Measurements from ENCODE around the gene ZNF487. TPM values are rescaled to one million over a fixed set of nuclear protein-coding genes. Genes with fewer than 3 reads are reported as not detected.

ZNF487 gene
- total RNA-seq, 2 experiments from 2014 or later = 6.1 TPM

DNA sequence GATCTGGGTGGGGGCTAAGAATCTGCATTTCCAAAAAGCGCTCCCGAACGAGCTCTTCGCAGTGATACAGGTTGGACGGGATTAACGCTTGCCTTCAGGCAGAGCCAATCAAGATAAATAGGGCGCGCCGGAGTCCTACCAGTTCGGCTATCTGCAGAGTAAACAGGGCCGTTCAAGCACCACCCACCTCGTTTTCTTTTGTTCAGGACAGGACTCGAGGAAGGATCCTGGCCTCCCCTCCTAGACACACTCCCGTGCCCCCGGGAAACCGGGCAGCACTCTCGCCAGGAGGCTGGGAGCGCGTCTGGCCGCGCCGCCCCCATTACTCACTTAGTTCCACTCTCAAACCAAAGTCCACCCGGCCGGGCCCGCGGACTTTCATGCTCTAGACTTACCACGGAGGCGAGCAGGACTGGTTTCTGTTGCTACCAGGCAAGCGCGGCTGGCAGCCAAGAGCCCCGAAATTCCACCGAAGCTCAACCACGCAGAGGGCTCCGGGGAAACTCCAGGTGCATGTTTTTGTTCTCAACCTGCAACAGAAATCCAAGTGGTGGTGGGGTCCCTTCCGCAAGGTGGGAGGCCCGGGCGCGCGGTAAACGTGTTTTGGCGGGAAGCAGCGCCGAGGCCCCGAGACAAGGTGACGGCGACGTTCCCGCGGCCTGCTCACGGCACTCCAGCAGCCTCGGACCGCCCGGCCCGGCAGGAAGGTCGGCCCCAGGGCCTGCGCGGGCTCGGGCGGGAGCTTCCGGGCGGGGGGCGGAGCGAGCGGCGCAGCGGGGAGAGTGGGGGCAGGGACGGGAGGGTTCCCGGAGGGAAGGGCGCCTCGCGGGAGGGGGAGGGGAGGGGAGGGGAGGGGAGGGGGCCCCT, 40.6 kb upstream of the ZNF487 start:
- DNase-seq = peak; percentile 81
- H3K27ac Mint-ChIP-seq = peak overlapping the region; percentile 88
- H3K27me3 Mint-ChIP-seq = no peaks in the 10 kb centered on the region
- H3K4me3 Mint-ChIP-seq = peak overlapping the region; percentile 91
- peaks cover 76% of the 10 kb centered on the region for H3K4me1 Mint-ChIP-seq
- H3K36me3 Mint-ChIP-seq (ENCODE audit: low read depth) = peaks cover 88% of the 10 kb centered on the region
- POLR2A ChIA-PET = interaction anchor here (0.6 to 8.1 kb wide), 27 partner anchors 8 to 276 kb away, joined by 3 to 192 read pairs (median 5); partner anchors contain the start of genes CSGALNACT2, HNRNPF, ZNF239 and ZNF487
- CTCF ChIA-PET = interaction anchor here (0.8 to 3.7 kb wide), 8 partner anchors 7 to 103 kb away, joined by 3 to 11 read pairs (median 4); partner anchors contain the start of gene HNRNPF
- no peaks in the 10 kb centered on the region for H3K9me3 Mint-ChIP-seq

DNA sequence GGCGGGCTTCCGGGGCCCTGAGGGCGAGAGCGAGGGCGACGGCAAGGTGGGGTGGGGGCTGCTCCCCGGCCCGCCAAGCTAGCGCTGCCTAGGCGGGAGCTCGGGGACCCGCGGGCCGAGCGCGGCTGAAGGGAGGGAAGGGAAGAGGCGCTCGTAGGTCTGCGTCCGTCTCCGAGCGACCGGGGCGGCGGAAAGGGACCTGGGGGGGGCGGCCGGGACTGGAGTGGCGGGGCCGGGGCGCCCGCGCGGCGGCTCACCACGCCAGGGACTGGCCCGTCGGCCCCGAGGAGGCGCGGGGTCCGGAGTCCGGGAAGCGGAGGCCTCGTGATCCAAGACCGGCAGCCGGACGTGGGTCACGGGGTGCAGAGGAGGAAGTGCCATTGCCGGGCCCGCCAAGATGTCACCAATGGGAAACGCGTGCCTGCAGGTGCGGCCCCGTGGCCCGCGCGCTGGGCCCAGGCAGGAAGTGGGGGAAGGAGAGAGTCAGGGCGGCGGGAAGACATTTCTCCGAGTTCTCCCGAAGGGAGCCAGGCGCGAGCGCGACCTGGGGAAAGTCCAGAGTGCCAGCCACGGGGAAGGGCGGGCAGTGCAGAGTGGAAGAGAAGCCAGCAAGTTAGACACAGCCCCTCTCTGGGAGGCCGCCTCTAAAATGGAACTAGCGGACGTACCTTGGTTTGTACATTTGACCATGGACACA, 39.8 kb upstream of the ZNF487 start:
- ChIA-PET POLR2A (interaction anchor here (0.6 to 8.1 kb wide), 21 partner anchors 8 to 277 kb away, joined by 3 to 192 read pairs (median 6); partner anchors contain the start of genes CSGALNACT2, HNRNPF, ZNF239 and ZNF487), CTCF (interaction anchor here (1.0 to 3.7 kb wide), 4 partner anchors 11 to 104 kb away, joined by 3 to 11 read pairs (median 7); partner anchors contain the start of gene HNRNPF)
- H3K4me3 Mint-ChIP-seq = peak overlapping the region; percentile 90
- H3K4me1 Mint-ChIP-seq = peaks cover 76% of the 10 kb centered on the region
- peaks cover 87% of the 10 kb centered on the region for H3K36me3 Mint-ChIP-seq (ENCODE audit: low read depth)
- H3K9me3 Mint-ChIP-seq = no peaks in the 10 kb centered on the region
- peak; percentile 89 for DNase-seq
- no peaks in the 10 kb centered on the region for H3K27me3 Mint-ChIP-seq
- H3K27ac Mint-ChIP-seq = peak overlapping the region; percentile 93

DNA sequence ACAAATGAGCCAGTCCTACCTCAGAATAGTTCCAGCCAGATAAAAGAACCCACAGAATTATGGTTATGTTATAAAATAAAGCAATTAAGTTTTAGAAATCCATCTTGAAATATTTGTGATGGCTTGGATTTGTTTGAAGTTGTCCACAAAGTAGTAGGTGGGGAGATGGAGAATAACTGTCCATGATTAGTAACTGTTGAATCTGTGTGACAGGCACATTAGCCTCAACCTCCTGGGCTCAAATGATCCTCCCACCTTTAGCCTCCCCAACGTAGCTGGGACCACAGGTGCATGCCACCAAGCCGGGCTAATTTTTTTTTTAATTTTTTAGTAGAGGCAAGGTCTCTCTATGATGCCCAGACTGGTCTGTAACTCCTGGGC, 38.0 kb upstream of the ZNF487 start:
- DNase-seq = no peak
- H3K27me3 Mint-ChIP-seq = no peaks in the 10 kb centered on the region
- POLR2A ChIA-PET = interaction anchor here (0.8 to 8.1 kb wide), 8 partner anchors 8 to 260 kb away, joined by 3 to 192 read pairs (median 34); partner anchors contain the start of genes CSGALNACT2, HNRNPF and ZNF487
- H3K4me1 Mint-ChIP-seq = peaks cover 74% of the 10 kb centered on the region
- H3K36me3 Mint-ChIP-seq (ENCODE audit: low read depth) = peaks cover 86% of the 10 kb centered on the region
- peak overlapping the region; percentile 90 for H3K4me3 Mint-ChIP-seq
- CTCF ChIA-PET = interaction anchor here (1.0 to 1.5 kb wide), 3 partner anchors 9 to 62 kb away, joined by 4 to 6 read pairs (median 4); no protein-coding TSS in a partner anchor
- H3K27ac Mint-ChIP-seq = peak overlapping the region; percentile 93
- H3K9me3 Mint-ChIP-seq = no peaks in the 10 kb centered on the region

DNA sequence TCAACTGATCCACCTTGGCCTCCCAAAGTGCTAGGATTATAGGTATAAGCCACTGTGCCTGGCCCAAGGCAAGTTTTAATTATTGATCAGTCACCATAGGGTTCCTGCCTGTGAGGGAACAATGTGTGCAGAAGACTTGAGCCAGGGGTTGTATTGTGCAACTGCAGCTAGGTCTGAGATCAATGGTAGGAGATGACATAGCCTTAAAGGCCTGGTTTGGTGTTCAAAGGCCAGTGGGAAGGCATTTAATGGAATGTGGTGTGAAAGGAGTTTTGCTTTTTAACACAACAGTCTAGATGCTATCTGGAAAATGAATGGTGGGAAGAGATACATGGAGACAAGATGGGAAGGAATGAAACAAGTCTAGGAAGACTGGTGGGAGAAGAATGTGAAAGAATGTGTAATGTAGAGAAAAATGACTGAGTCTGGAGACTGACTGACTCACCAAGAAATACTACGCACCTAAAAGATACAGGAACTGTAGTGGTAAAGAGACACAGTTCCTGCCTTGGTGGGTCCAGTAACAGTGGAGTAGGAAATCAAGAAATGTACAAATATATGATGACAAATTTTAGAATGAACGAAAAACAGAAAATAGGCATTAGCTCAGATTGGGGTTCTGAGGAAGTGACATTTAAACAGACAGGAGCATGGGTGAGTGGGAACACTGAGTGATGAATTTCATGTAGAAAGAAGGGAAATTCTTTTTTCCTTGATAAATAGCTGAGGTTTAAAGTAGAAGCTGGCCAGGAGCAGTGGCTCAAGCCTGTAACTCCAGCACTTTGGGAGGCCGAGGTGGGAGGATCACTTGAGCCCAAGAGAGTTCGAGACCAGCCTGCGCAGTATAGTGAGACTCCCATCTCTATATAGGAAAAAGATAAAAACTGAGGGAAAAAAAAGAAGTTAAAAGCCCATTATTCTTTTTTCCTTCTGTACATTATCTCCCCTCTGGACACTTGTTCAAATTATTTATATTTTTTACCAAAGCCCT, 37.3 kb upstream of the ZNF487 start:
- ChIA-PET CTCF (interaction anchor here (0.7 to 1.6 kb wide), 6 partner anchors 8 to 62 kb away, joined by 3 to 5 read pairs (median 4); no protein-coding TSS in a partner anchor), POLR2A (interaction anchor here (0.8 to 8.1 kb wide), 10 partner anchors 7 to 261 kb away, joined by 3 to 192 read pairs (median 16); partner anchors contain the start of genes CSGALNACT2, HNRNPF and ZNF487)
- no peaks in the 10 kb centered on the region for H3K27me3 Mint-ChIP-seq
- DNase-seq = no peak
- H3K27ac Mint-ChIP-seq = peak overlapping the region; percentile 93
- H3K36me3 Mint-ChIP-seq (ENCODE audit: low read depth) = peaks cover 86% of the 10 kb centered on the region
- H3K9me3 Mint-ChIP-seq = no peaks in the 10 kb centered on the region
- peak overlapping the region; percentile 61 for H3K4me3 Mint-ChIP-seq
- H3K4me1 Mint-ChIP-seq = peaks cover 72% of the 10 kb centered on the region

DNA sequence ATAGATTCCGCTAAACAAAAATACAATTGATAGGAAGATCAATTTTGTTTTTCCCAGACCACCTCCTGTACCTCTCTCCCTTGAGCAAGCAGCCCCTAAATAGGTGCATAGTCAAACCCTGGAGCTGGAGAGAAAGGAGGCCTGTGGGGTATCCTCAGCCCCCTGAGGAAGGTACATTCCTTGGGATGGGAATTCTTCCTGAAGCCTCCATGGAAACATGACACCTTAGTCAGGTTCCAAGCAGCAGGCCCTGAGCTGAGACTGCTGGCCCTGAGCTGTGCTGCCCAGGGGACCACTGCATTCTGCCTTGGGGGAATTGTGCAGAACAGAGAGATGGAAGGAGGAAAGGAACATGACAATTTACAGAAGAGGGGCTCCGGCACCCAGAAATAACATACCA, 35.3 kb upstream of the ZNF487 start:
- H3K36me3 Mint-ChIP-seq (ENCODE audit: low read depth) = peaks cover 86% of the 10 kb centered on the region
- ChIA-PET POLR2A (interaction anchor here (0.7 to 7.6 kb wide), 7 partner anchors 11 to 263 kb away, joined by 4 to 136 read pairs (median 6); partner anchors contain the start of genes CSGALNACT2, HNRNPF and ZNF487), CTCF (interaction anchor here (1.5 to 1.6 kb wide), 3 partner anchors 8 to 60 kb away, joined by 4 to 5 read pairs (median 5); no protein-coding TSS in a partner anchor)
- DNase-seq = no peak
- peak overlapping the region; percentile 93 for H3K27ac Mint-ChIP-seq
- peak overlapping the region; percentile 86 for H3K4me3 Mint-ChIP-seq
- peaks cover 62% of the 10 kb centered on the region for H3K4me1 Mint-ChIP-seq
- no peaks in the 10 kb centered on the region for H3K9me3 Mint-ChIP-seq
- H3K27me3 Mint-ChIP-seq = no peaks in the 10 kb centered on the region

DNA sequence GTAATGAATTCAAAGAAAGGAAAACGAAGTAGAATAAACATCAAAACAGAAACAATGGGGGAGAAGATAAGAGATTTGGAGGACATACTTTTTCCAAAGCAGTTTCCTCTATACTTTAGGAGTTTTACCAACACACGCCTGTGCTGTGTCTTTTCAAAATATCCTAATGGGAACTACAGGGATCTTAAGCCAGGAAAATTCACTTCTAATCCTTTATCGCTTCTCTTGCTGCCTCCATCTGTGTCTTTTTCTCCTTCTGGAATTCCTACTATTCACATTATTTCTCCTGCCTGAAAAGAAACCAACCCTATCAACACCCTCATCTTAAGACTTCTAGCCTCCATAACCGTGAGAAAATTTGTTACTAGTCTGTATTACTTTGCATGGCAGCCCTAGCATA, 34.7 kb upstream of the ZNF487 start:
- CTCF ChIA-PET = no interaction called here
- H3K9me3 Mint-ChIP-seq = no peaks in the 10 kb centered on the region
- no peaks in the 10 kb centered on the region for H3K27me3 Mint-ChIP-seq
- no peak for DNase-seq
- peak overlapping the region; percentile 93 for H3K27ac Mint-ChIP-seq
- POLR2A ChIA-PET = interaction anchor here (0.7 to 1.5 kb wide), 3 partner anchors 16 to 34 kb away, joined by 4 to 6 read pairs (median 6); partner anchors contain the start of gene ZNF487
- peak overlapping the region; percentile 86 for H3K4me3 Mint-ChIP-seq
- H3K4me1 Mint-ChIP-seq = peaks cover 62% of the 10 kb centered on the region
- peaks cover 85% of the 10 kb centered on the region for H3K36me3 Mint-ChIP-seq (ENCODE audit: low read depth)

DNA sequence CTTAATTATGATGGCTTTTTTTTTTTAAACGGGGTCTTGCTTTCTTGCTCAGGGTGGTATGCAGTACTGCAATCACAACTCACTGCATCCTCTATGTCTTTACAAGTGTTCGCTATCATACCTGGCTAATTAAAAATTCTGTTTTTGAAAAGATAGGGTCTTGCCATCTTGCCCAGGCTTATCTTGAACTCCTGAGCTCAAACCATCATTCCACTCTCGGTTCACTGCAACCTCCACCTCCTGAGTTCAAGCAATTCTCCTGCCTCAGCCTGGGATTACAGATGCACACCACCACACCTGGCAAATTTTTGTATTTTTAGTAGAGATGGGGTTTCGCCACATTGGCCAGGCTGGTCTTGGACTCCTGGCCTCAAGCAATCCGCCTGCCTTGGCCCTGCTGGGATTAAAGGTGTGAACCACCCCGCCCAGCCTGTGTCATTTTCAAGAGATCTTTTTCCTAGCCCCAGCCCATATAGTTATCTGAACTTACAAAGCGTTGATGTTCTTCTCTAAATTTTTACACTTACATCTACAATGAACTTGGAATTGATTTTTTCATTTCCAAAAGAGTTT, 33.9 kb upstream of the ZNF487 start:
- no peaks in the 10 kb centered on the region for H3K27me3 Mint-ChIP-seq
- ChIA-PET CTCF (interaction anchor here (0.6 to 1.3 kb wide), 4 partner anchors 7 to 46 kb away, joined by 3 read pairs; no protein-coding TSS in a partner anchor), POLR2A (interaction anchor here (0.9 to 2.2 kb wide), 5 partner anchors 13 to 264 kb away, joined by 3 to 10 read pairs (median 5); no protein-coding TSS in a partner anchor)
- H3K4me3 Mint-ChIP-seq = peak overlapping the region; percentile 86
- peaks cover 83% of the 10 kb centered on the region for H3K36me3 Mint-ChIP-seq (ENCODE audit: low read depth)
- peak overlapping the region; percentile 93 for H3K27ac Mint-ChIP-seq
- no peaks in the 10 kb centered on the region for H3K9me3 Mint-ChIP-seq
- peaks cover 60% of the 10 kb centered on the region for H3K4me1 Mint-ChIP-seq
- DNase-seq = no peak

- peaks cover 77% of the 10 kb centered on the region for H3K36me3 Mint-ChIP-seq (ENCODE audit: low read depth)
- DNase-seq = no peak
These were observed 32.8 kb upstream of the ZNF487 start for GRCh38 chr10:43403911-43404703.

DNA sequence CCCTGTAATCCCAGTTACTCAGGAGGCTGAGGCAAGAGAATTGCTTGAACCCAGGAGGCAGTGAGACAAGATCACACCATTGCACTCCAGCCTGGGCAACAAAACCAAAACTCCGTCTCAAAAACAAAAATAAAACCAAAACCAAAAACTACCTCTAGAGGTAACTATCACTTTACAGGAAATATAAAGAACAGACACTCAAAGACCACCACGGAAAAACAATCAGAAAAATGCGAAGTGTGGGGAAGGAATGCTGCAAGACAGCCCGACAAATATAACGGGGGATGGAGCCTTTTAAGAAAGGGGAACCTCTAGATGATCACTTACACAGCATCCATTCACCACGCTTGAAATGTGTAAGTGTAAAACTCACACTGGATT, 32.2 kb upstream of the ZNF487 start:
- Mint-ChIP-seq H3K9me3 (no peaks in the 10 kb centered on the region), H3K4me3 (peak overlapping the region; percentile 86), H3K36me3 (ENCODE audit: low read depth) (peaks cover 72% of the 10 kb centered on the region), H3K27ac (peak overlapping the region; percentile 93), H3K4me1 (peaks cover 46% of the 10 kb centered on the region), H3K27me3 (no peaks in the 10 kb centered on the region)
- CTCF ChIA-PET = interaction anchor here (1.6 kb wide), 1 partner anchor 9 kb away, joined by 6 read pairs; no protein-coding TSS in a partner anchor
- no peak for DNase-seq
- POLR2A ChIA-PET = interaction anchor here (1.0 to 3.9 kb wide), 7 partner anchors 8 to 266 kb away, joined by 3 to 192 read pairs (median 6); partner anchors contain the start of gene ZNF487

More at GRCh38 chr10:43403911-43404703, 32.8 kb upstream of the ZNF487 start:
- peak overlapping the region; percentile 86 for H3K4me3 Mint-ChIP-seq
- ChIA-PET POLR2A (interaction anchor here (0.7 to 2.2 kb wide), 11 partner anchors 9 to 265 kb away, joined by 3 to 10 read pairs (median 4); no protein-coding TSS in a partner anchor), CTCF (interaction anchor here (0.8 to 1.6 kb wide), 4 partner anchors 8 to 45 kb away, joined by 3 to 6 read pairs (median 3); no protein-coding TSS in a partner anchor)
- peaks cover 52% of the 10 kb centered on the region for H3K4me1 Mint-ChIP-seq
- H3K27ac Mint-ChIP-seq = peak overlapping the region; percentile 93
- H3K27me3 Mint-ChIP-seq = no peaks in the 10 kb centered on the region
- H3K9me3 Mint-ChIP-seq = no peaks in the 10 kb centered on the region

- no peaks in the 10 kb centered on the region for H3K9me3 Mint-ChIP-seq
- ChIA-PET POLR2A (interaction anchor here (0.7 to 7.7 kb wide), 18 partner anchors 9 to 268 kb away, joined by 3 to 197 read pairs (median 5); partner anchors contain the start of genes CSGALNACT2 and ZNF487), CTCF (interaction anchor here (0.8 to 1.4 kb wide), 6 partner anchors 8 to 115 kb away, joined by 3 to 7 read pairs (median 3); no protein-coding TSS in a partner anchor)
- DNase-seq = peak; percentile 68
- peak overlapping the region; percentile 86 for H3K4me3 Mint-ChIP-seq
- H3K4me1 Mint-ChIP-seq = peaks cover 41% of the 10 kb centered on the region
- peak overlapping the region; percentile 96 for H3K27ac Mint-ChIP-seq
- no peaks in the 10 kb centered on the region for H3K27me3 Mint-ChIP-seq
- peaks cover 58% of the 10 kb centered on the region for H3K36me3 Mint-ChIP-seq (ENCODE audit: low read depth)
These were observed 29.7 kb upstream of the ZNF487 start for GRCh38 chr10:43407148-43407575.
